ENCODE measurements around the gene GPR149. TPM values are rescaled to one million over a fixed set of nuclear protein-coding genes. Genes with fewer than 3 reads are reported as not detected.

GPR149 gene
- total RNA-seq, 1 experiment from 2014 or later, result not detected

DNA sequence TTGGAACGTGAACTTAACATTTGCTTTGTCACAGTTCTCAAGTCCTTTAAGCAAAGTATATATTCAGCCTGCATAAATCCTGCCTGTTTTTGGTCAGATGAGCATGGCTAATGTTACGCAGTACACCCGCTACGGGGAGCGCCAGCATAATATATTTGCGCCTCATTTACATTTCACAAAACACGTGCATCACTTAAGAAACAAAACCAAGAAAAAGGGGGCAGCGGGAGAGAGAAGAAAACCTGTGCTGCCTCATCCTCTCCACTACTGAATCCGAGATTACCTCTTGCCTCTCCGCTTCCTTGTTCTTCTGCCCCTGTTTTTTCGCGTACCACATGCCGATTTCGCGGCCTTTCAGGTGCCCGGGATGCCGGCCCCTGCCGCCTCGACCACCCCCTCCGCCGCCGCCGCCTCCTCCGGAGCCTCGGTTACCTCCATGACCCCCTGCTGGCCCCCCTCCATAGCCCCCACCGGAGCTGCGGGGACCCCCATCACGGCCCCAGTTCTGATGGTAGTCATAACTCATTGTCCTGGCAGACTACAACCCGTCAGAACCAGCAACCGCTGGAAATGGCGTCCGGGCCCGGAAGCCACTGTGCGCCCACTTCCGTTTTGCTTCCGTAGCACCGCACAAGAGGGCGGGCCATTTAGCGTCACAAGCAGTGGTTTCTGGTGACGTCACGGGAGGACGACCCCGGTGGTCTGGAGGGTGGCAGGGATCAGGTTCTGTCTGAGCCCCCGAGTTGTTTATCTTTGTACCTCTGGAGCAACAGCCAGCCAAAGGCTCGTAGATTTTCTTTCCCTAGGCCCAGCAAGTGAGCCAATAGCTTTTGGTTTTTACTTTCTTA lies 105.9 kb downstream of the GPR149 start, which contains the start of gene DHX36:
DHX36 (minus strand) TSS at position 597 of the 848 bp plus-strand sequence; CDS start at position 526, 71 bp downstream.
- H3K36me3 Mint-ChIP-seq (ENCODE audit: insufficient read depth, unreplicated experiment), result peaks cover 22% of the 10 kb centered on the region
- Histone ChIP-seq H3K4me3 (ENCODE audit: low read depth, low read length) (peak within 1 kb of the TSS; percentile 77), H3K27me3 (replicated peaks; ENCODE audit: control insufficient read depth, insufficient read depth, low read length) (no peaks in the 10 kb centered on the region), H3K36me3 (ENCODE audit: control insufficient read depth, insufficient read depth, low read length) (no peaks in the 10 kb centered on the region), H3K4me1 (peaks cover 20% of the 10 kb centered on the region), H3K9me3 (no peaks in the 10 kb centered on the region)
- TSS peak; percentile 63 for BruUV-seq (replicated peaks)
- no peaks in the 10 kb centered on the region for H3K27me3 Mint-ChIP-seq (ENCODE audit: insufficient read depth, unreplicated experiment)
- peak; percentile 87 to 89 for DNase-seq
- POLR2A ChIA-PET, result interaction anchor here (0.6 kb wide), 2 partner anchors 74 to 888 kb away, joined by 5 to 6 read pairs; no protein-coding TSS in a partner anchor
- TF ChIP-seq, protein P1, sequence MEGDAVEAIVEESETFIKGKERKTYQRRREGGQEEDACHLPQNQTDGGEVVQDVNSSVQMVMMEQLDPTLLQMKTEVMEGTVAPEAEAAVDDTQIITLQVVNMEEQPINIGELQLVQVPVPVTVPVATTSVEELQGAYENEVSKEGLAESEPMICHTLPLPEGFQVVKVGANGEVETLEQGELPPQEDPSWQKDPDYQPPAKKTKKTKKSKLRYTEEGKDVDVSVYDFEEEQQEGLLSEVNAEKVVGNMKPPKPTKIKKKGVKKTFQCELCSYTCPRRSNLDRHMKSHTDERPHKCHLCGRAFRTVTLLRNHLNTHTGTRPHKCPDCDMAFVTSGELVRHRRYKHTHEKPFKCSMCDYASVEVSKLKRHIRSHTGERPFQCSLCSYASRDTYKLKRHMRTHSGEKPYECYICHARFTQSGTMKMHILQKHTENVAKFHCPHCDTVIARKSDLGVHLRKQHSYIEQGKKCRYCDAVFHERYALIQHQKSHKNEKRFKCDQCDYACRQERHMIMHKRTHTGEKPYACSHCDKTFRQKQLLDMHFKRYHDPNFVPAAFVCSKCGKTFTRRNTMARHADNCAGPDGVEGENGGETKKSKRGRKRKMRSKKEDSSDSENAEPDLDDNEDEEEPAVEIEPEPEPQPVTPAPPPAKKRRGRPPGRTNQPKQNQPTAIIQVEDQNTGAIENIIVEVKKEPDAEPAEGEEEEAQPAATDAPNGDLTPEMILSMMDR (IDR thresholded peaks at IDR 0.05; ENCODE audit: insufficient read depth in 1 of 2, low read depth in 1 of 2, low read length in 1 of 2, severe bottlenecking in 1 of 2, unreplicated experiment in 1 of 2), result no peak
- CTCF ChIA-PET, result interaction anchor here (0.6 to 0.7 kb wide), 2 partner anchors 107 to 437 kb away, joined by 3 to 4 read pairs; no protein-coding TSS in a partner anchor
- peak within 1 kb of the TSS; percentile 91 for H3K27ac Mint-ChIP-seq (ENCODE audit: unreplicated experiment)
- peaks cover 10% of the 10 kb centered on the region for H3K4me1 Mint-ChIP-seq (ENCODE audit: low read depth, unreplicated experiment)
- intact Hi-C loops (cut with micrococcal nuclease; ENCODE audit: unreplicated experiment), result loop anchor here (1.0 to 5.0 kb wide), 2 partner anchors 66 to 423 kb away; no protein-coding TSS in a partner anchor
- H3K4me3 Mint-ChIP-seq (ENCODE audit: unreplicated experiment), result peak within 1 kb of the TSS; percentile 83
- peaks cover 10% of the 10 kb centered on the region for H3K9me3 Mint-ChIP-seq (ENCODE audit: unreplicated experiment)

DNA sequence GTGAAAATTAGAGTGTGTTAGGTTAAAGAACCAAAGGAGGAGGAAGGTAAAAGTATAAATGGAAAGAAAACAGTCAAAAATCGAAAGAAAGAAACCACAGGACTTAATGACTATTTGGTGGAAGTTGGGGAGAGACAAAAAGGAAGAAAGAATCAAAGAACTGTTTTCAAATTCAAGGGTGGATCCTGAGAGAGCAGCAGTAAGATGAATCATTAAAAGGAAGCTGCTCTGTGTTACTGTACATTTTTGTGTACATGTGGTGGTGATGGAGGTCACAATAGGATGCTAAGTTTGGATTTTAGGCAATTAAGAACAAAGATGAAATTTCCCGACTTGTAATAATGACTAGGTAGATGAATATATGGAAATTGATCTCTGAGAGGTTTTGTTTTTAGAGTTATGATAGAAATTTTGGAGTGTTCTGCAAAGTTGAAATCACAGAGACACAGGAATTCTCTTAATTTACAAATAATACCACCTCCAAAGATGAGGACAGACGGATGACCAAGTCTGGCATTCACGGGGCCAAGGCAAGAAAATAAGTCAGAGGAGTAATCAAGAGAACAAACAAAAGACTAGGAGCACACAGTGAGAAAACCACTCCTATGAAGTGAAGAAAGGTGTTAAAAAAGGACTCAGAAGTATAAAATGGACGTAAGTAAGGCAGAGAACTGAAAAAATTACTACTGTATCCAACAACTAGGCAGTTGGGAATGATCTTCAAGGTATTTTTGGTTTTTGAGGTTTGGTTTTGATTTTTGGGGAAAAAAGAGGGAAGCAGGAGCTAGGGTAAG lies 112.8 kb downstream of the GPR149 start:
- no peaks in the 10 kb centered on the region for H3K9me3 ChIP-seq
- Mint-ChIP-seq H3K36me3 (ENCODE audit: insufficient read depth, unreplicated experiment) (peaks cover 36% of the 10 kb centered on the region), H3K4me3 (ENCODE audit: unreplicated experiment) (no peak overlapping the region), H3K4me1 (ENCODE audit: low read depth, unreplicated experiment) (peaks cover 13% of the 10 kb centered on the region), H3K27me3 (ENCODE audit: insufficient read depth, unreplicated experiment) (no peaks in the 10 kb centered on the region), H3K9me3 (ENCODE audit: unreplicated experiment) (no peaks in the 10 kb centered on the region), H3K27ac (ENCODE audit: unreplicated experiment) (no peak overlapping the region)
- no peak overlapping the region for H3K4me3 ChIP-seq (ENCODE audit: low read depth, low read length)
- no TSS peak for BruUV-seq (replicated peaks)
- intact Hi-C loops (cut with micrococcal nuclease; ENCODE audit: unreplicated experiment), result no loop called here
- ChIA-PET CTCF (no interaction called here), POLR2A (no interaction called here)
- no peaks in the 10 kb centered on the region for H3K27me3 ChIP-seq (replicated peaks; ENCODE audit: control insufficient read depth, insufficient read depth, low read length)
- TF ChIP-seq, protein P1 (IDR thresholded peaks at IDR 0.05; ENCODE audit: insufficient read depth in 1 of 2, low read depth in 1 of 2, low read length in 1 of 2, severe bottlenecking in 1 of 2, unreplicated experiment in 1 of 2), result no peak
- no peak for DNase-seq
- H3K4me1 ChIP-seq, result peaks cover under 1% of the 10 kb centered on the region; the same call in 1 of the 2 replicates
- H3K36me3 ChIP-seq (ENCODE audit: control insufficient read depth, insufficient read depth, low read length), result no peaks in the 10 kb centered on the region

DNA sequence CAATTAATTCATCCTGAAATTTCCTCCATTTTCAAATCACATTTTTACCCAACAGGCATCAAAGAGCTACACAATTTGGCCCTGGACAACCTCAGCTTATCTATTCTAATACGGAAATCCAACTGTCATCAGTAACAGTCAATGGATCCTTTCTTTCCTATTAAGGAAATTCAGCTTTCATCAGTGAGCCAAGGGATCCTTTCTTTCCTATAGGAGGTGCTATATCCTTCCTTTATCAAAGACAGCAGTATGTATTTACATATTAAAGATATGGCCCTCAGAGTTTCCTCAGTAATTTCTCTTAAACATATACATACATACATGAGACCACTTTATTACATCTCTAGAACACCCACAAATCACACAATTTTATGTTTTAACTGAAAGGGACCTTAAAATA lies 115.8 kb downstream of the GPR149 start:
- ChIA-PET POLR2A (no interaction called here), CTCF (interaction anchor here (1.1 kb wide), 1 partner anchor 12 kb away, joined by 3 read pairs; no protein-coding TSS in a partner anchor)
- Histone ChIP-seq H3K4me3 (ENCODE audit: low read depth, low read length) (no peak overlapping the region), H3K4me1 (no peaks in the 10 kb centered on the region), H3K36me3 (ENCODE audit: control insufficient read depth, insufficient read depth, low read length) (no peaks in the 10 kb centered on the region), H3K27me3 (replicated peaks; ENCODE audit: control insufficient read depth, insufficient read depth, low read length) (no peaks in the 10 kb centered on the region), H3K9me3 (no peaks in the 10 kb centered on the region)
- BruUV-seq (replicated peaks), result no TSS peak
- peaks cover 13% of the 10 kb centered on the region for H3K4me1 Mint-ChIP-seq (ENCODE audit: low read depth, unreplicated experiment)
- no peak overlapping the region for H3K27ac Mint-ChIP-seq (ENCODE audit: unreplicated experiment)
- no peaks in the 10 kb centered on the region for H3K27me3 Mint-ChIP-seq (ENCODE audit: insufficient read depth, unreplicated experiment)
- no peak overlapping the region for H3K4me3 Mint-ChIP-seq (ENCODE audit: unreplicated experiment)
- H3K9me3 Mint-ChIP-seq (ENCODE audit: unreplicated experiment), result no peaks in the 10 kb centered on the region
- DNase-seq, result no peak
- intact Hi-C loops (cut with micrococcal nuclease; ENCODE audit: unreplicated experiment), result no loop called here
- TF ChIP-seq, protein P1 (IDR thresholded peaks at IDR 0.05; ENCODE audit: insufficient read depth in 1 of 2, low read depth in 1 of 2, low read length in 1 of 2, severe bottlenecking in 1 of 2, unreplicated experiment in 1 of 2), result no peak
- peaks cover 50% of the 10 kb centered on the region for H3K36me3 Mint-ChIP-seq (ENCODE audit: insufficient read depth, unreplicated experiment)

All from Caco-2 (cell line).